Frontal cortex (tissue), 4 donors: ENCODE data around the gene SPACA6. TPM values are rescaled to one million over a fixed set of nuclear protein-coding genes. Genes with fewer than 3 reads are reported as not detected.
A peak's percentile ranks its signal among the peaks of the same experiment; 100 is the strongest.
"Not testable (repeated sequence)": the region's sequence is repeated elsewhere in the genome, so short reads cannot be mapped to it uniquely, and the experiment has no call there.

Source experiments
- DNase-seq, 2 donors: peaks; one replicate each; pipeline ENCODE4 v3.0.0; 2012; ENCODE audit warnings: low spot score in 2 of 2
- FAIRE-seq: peaks from 2 replicates; lab custom pipeline; 2012; peaks lifted over from hg19 to GRCh38; lab: Jason Lieb, UNC
- total RNA-seq: library from RNA; depleted of rRNA; stranded (reverse); fragments of >200 nt; gene quantifications from one replicate; pipeline ENCODE4 v1.2.3, GENCODE V29; 2014
- donor health status: control.
- donor health status: control.
- donor health status: control.

The SPACA6 gene, protein sequence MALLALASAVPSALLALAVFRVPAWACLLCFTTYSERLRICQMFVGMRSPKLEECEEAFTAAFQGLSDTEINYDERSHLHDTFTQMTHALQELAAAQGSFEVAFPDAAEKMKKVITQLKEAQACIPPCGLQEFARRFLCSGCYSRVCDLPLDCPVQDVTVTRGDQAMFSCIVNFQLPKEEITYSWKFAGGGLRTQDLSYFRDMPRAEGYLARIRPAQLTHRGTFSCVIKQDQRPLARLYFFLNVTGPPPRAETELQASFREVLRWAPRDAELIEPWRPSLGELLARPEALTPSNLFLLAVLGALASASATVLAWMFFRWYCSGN
- 3.7 TPM for total RNA-seq

DNA sequence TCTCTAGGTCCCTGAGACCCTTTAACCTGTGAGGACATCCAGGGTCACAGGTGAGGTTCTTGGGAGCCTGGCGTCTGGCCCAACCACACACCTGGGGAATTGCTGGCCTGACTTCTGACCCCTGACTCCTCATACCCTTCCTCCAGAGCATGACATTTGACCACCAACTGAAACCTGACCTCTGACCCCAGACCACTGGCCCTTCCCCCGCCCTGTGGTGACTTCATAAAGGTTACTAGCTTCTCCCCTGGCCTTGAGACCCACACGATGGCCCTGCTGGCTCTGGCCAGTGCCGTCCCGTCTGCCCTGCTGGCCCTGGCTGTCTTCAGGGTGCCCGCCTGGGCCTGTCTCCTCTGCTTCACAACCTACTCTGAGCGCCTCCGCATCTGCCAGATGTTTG, at the start of gene SPACA6:
SPACA6 (plus strand) TSS at position 71 of the 400 bp plus-strand sequence; CDS start at position 268, 197 bp downstream.
- DNase-seq (no peak), FAIRE-seq (no peak)

DNA sequence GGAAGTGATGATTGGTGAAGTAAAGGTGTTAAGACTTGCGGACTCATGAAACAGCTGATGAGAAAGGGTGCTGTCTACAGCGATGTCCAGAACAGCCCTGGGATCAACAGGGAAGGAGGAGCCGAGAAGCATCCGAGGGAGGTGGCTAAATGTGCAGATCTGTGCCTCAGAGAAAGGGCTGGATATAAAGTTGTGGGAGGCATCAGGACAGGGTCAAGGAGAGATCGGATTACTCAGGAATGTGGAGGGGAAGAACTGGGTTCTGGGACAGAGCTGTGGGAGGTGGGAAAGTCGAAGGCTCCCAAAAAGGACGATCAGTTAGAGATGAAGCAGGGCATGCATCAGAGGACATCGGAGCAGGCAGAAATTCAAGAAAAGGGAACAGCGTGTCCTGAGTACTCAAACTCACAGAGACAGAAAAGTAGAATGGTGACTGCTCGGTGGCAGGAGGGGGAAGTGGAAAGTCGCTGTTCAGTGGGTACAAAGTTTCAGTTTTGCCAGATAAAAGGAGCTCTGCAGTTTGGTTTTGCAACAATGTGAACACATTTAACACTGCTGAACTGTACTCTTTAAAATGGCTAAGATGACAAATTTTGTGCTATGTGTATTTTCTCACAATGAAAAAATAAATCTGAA, 48.4 kb upstream of the SPACA6 start:
- no peak for FAIRE-seq

GRCh38 chr19:51646730-51647129, 46.4 kb upstream of the SPACA6 start, which contains the start of gene SIGLEC14:
Gene SIGLEC14 (minus strand): TSS chr19:51646825. CDS start chr19:51646759, 66 bp downstream.
- DNase-seq, FAIRE-seq: not testable (repeated sequence)

More for the DNA sequence above, 48.4 kb upstream of the SPACA6 start:
- no peak for DNase-seq

DNA sequence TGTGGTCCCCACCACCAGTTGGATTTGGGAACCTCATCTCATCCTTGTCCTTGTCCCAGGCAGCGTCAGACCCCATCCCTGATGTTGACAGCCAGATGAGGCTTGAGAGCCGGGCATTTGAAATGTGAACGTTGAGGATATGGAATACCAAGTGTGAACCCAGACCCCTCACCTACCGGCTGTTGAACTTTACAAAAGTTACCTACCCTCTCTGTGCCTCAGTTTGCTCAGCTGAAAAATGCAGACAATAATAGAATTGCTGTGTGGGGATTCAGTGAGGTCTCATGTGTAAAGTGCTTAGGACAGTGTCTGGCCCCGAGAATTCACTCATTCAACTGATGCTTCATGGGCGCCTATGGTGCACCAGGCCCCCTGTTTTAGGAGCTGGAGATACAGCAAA, 45.8 kb upstream of the SPACA6 start:
- FAIRE-seq (no peak), DNase-seq (no peak)

GRCh38 chr19:51651216-51651846, 41.8 kb upstream of the SPACA6 start:
- DNase-seq (no peak), FAIRE-seq (no peak)

DNA sequence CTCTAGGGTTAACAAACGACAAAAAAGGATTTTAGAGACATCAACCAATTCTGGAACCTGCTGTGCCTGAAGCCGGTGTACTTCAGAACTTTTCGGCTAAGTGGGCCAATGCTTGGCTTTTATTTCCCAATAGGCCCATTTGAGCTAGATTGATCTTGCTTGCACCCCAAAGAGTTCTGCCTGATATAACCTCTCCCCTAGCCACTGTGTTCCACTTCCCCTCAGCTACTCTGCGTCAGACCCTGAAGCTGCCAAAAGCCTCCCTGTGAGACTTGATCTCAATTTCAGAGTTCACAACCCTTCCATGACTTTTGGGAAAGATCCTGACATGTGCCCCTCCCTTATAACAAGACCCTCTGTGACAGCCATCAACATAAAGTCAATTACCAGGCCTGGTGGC, 40.9 kb upstream of the SPACA6 start:
- no peak for FAIRE-seq
- DNase-seq: no peak

GRCh38 chr19:51653162-51653561, 40.0 kb upstream of the SPACA6 start:
- FAIRE-seq (no peak), DNase-seq (no peak)

DNA sequence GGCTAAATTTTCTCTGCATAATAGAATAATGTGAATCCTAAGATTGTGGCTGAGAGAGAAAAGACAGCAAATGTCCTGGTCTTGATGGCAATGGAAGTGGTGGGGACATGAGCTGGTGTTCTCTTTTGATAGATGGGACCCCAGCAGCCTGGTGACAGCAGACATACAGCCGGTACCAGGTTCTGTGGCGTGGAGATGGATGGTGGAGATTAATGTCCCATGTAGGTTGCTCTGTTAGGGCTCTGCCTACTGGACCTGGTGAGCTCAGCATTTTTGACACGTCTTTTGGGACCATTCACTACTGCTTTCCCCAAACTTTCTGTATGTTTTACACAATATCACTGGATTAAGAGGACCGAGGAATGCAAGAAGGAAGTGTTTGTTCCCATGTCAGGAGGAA, 38.3 kb upstream of the SPACA6 start:
- FAIRE-seq (no peak), DNase-seq (no peak)

DNA sequence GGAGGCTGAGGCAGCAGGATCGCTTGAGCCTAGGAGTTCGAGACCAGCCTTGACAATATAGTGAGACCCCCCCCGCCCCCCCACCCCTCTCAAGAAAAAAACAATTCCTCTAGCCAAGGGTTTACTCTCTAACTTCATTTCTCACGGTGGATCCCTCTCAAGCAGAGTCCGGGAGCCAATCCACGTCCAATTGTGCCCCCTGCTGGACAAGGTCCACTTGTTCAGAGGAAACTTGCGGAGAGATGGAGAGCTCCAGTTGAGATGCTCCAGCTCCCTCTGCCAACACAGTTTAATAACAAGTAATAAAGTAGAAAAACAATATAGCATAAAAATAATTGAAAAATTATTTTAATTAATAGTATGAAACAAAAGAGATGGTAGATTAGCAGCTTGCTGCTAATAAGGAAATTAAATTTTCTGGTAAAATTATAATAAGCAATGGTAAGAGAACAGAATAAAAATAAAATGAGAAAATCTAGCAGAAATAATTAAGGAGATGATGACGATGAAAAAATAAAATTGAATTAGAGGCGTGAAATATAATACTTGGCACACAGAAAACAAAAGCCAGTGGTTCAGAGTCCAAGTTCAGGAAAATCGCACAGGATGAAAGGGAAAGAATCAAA, 32.0 kb upstream of the SPACA6 start:
- FAIRE-seq (peak; percentile 93), DNase-seq (peak in 1 of 2 donors; percentile 65)

- FAIRE-seq (no peak), DNase-seq (no peak)
Observed at GRCh38 chr19:51663650-51664049, 29.5 kb upstream of the SPACA6 start.

GRCh38 chr19:51664131-51664530, 29.0 kb upstream of the SPACA6 start:
- no peak for DNase-seq
- FAIRE-seq: no peak

DNA sequence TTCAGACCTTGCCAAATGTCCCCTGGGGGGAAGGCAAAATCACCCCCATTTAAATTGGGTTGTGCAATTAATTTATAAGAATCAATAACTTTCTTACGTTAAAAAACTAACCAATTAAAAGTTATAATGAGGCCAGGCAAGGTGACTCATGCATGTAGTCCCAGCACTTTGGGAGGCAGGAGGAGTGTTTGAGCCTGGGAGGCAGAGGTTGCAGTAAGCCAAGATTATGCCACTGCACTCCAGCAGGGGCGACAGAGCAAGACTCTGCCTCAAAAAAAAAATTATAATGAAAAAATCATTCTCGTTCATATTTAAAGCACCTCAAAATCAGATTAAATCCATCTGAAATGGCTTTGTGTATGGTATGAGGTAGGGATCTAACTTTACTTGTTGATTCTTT, 28.1 kb upstream of the SPACA6 start:
- DNase-seq: no peak
- FAIRE-seq: no peak

- FAIRE-seq (no peak), DNase-seq (no peak)
Observed at GRCh38 chr19:51668216-51668615, 24.9 kb upstream of the SPACA6 start.

- not testable (repeated sequence) for FAIRE-seq
Observed at GRCh38 chr19:51675911-51676565, 17.1 kb upstream of the SPACA6 start.

GRCh38 chr19:51676566-51677083, 16.5 kb upstream of the SPACA6 start:
- DNase-seq (no peak), FAIRE-seq (no peak)

More at GRCh38 chr19:51675911-51676565, 17.1 kb upstream of the SPACA6 start:
- DNase-seq: not testable (repeated sequence)

DNA sequence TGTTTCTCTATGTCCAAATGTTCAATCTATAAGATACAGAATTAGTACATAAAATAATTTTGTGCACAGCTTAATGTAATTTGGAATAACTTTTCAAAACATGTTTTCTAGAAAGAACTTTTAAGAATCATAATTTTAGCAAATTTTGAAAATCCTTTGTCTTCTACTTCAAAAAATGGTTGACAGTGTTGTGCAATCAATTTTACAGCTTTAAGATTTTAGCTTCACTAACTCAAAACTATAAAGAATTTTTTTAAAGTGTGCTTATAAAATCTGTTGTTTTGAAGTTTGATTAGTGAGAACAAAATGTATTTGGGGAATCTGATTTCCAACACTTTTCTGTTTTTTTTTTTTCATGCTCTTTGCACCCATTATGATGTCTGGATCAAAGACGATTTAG, 12.7 kb upstream of the SPACA6 start:
- FAIRE-seq: peak; percentile 23

DNA sequence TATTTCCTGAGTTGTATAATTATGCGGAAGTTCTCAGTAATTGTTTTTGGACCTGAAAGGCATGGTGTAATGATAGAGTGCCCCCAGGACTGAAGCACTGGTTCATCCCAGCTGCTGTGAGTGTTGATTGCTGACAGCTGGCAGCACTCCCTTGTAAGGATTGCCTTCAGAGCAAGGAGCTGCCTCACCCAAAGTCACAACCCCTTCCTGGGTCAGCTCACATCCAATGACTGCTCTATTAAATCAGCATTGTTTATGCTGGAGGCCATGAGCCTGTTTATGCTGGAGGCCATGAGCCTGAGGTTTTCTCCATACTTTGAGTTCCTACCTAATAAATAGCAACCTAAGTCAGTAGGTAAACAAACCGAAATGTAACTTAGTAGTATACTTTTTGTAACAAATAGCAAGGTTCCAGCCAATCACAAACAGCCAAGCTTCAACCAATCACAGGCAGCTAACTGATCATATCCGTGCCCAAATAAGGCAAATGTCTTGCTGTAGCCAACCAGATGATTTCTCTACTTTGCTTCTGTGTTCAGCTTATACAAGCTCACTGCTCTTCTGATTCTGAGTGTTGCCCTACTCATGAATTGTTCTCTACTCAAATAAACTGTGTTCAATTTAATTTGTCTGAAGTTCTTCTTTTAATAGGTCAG, 11.7 kb upstream of the SPACA6 start:
- DNase-seq (no peak), FAIRE-seq (no peak)

More for the DNA sequence above, 12.7 kb upstream of the SPACA6 start:
- no peak for DNase-seq

- DNase-seq (no peak), FAIRE-seq (no peak)
Observed at GRCh38 chr19:51686171-51686570, 7.0 kb upstream of the SPACA6 start.
